Retinal pigment epithelial cell (primary cell): Measurements from ENCODE around the gene TMEM74B.

Source experiments
- DNase-seq: peaks from one replicate; pipeline ENCODE4 v3.0.0-alpha.2; 2010; ENCODE audit warnings: low read depth
- H3K4me3 ChIP-seq: 2 replicates; pipeline ENCODE4 v1.5.1; 2011; ENCODE audit warnings: mild to moderate bottlenecking, low read length, control low read depth, moderate library complexity
- TF ChIP-seq, protein P1 (sequence below): conservative IDR thresholded peaks from 2 replicates; pipeline ENCODE4 v1.5.1; 2011; ENCODE audit warnings: low read depth, low read length, control low read depth, inconsistent platforms

The TMEM74B gene

DNA sequence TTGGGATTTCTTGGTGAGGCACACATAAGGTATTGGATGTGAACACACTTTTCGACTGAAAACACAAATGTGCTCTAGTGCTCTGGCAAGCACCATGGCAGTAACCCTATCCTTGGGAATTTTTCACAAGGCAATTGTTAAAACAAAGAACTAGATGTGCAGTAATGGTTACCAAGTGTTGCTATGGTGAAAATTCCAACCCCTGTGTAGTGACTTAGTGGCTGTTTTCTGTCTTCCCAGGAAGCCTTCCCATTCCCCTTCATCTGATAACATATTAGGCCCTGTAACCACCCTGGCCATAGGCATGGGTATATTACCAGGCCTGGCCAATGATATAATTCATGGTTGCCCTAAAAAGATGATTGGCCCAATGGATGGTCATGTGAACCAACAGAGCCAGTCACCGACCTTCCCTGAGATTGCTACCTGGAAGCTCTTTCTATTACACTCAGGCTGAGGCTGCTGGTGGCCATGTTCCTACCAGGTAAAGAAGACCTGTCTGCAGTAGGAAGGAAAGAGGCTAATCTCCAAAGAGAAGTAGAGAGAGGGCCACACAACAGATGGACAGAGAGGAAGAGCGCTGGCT lies 22.6 kb upstream of the TMEM74B start:
- no peak overlapping the region for H3K4me3 ChIP-seq

DNA sequence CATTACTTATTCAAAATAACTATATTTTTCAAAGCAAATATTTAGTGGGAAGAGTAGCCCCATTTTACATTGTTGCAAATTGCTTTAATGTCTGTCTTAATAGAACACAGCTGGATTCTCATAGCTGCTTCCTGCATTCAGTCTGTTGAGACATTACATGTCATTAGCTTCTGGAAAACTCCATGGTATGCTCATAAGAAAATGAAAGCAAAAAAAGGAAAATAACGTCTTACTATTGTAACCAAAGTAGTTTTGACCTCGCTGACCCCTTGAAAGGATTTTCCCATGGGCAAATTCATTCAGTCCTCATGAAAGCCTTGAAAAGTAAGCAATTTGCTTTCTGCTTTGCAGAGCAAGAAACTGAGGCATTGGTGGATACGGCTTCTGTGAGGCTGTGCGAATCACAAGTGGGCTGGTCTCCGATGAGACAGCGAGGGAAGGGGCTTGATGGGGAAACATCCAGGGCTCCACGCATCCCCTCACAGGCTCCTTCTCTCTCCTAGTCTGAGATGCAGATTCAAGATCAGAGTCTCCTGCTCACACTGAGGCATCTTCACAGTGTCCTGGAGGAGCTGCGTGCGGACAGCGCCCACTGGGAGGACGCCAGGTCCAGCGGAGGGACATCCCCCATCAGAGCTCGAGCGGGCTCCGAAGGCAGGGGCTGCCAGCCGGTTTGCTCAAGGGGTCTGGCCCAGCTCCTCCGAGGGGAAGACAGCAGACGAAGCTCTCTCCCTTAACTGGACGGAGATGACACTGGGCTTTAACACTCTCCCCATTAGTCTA lies 21.8 kb upstream of the TMEM74B start:
- no peak overlapping the region for H3K4me3 ChIP-seq
- DNase-seq, result no peak
- TF ChIP-seq, protein P1, sequence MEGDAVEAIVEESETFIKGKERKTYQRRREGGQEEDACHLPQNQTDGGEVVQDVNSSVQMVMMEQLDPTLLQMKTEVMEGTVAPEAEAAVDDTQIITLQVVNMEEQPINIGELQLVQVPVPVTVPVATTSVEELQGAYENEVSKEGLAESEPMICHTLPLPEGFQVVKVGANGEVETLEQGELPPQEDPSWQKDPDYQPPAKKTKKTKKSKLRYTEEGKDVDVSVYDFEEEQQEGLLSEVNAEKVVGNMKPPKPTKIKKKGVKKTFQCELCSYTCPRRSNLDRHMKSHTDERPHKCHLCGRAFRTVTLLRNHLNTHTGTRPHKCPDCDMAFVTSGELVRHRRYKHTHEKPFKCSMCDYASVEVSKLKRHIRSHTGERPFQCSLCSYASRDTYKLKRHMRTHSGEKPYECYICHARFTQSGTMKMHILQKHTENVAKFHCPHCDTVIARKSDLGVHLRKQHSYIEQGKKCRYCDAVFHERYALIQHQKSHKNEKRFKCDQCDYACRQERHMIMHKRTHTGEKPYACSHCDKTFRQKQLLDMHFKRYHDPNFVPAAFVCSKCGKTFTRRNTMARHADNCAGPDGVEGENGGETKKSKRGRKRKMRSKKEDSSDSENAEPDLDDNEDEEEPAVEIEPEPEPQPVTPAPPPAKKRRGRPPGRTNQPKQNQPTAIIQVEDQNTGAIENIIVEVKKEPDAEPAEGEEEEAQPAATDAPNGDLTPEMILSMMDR, result no peak

More for the DNA sequence above, 22.6 kb upstream of the TMEM74B start:
- TF ChIP-seq, protein P1, result no peak
- DNase-seq, result no peak

DNA sequence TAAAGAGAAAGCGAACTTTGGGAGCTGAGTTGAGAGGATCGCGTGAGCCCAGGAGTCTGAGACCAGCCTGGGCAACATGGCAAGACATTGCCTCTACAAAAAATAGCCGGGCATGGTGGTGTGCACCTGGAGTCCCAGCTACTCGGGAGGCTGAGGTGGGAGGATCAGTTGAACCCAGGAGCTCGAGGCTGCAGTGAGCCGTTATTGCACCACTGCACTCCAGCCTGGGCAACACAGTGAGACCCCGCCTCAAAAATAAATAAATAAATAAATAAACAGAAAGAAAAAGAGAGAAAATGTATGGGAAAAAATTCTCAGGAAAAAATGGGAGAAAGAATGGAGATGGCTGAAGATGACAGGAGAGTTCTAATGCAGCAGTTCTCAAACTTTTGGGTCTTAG lies 21.0 kb upstream of the TMEM74B start:
- TF ChIP-seq, protein P1, result no peak
- no peak overlapping the region for H3K4me3 ChIP-seq
- no peak for DNase-seq

DNA sequence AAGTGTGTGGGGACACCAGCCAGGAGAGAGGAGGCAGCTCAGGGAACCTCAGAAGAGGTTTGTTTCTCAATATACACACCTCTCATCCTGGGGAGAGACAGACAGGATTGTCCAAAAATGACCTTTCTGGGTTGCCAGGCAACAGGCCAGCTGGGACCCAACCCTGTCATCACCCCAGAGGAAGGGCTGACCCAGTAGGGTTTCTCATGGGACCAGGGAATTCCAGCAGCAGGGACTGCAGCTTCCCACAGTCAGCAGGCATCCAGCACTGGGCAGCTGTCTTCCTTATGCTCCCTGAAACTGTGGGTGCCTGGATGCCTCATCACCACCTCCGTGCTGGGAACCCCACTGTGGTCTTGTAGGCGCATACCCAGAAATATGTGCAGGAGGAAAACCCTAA lies 19.8 kb upstream of the TMEM74B start:
- TF ChIP-seq, protein P1, result no peak
- no peak for DNase-seq
- H3K4me3 ChIP-seq, result no peak overlapping the region

DNA sequence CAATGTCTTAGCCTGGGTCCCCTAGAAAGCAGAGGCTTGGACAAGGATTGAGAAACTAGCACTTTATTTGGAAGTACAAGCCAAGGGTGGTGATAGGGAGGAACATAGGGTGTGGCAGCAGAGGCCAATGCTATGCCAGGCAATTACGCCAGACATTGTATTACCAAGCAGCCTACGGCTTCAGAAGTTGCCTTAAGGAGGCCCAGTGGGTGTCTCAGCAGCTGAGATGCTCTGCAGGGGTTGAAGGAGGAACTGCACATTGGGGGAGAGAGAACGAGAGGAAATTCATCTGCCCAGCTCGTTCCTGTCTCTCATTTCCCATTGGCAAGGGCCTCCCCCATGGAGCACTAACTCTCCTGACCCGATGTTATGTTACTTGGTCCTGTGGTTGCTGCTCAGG lies 19.3 kb upstream of the TMEM74B start:
- DNase-seq, result no peak
- H3K4me3 ChIP-seq, result no peak overlapping the region
- TF ChIP-seq, protein P1, result no peak

DNA sequence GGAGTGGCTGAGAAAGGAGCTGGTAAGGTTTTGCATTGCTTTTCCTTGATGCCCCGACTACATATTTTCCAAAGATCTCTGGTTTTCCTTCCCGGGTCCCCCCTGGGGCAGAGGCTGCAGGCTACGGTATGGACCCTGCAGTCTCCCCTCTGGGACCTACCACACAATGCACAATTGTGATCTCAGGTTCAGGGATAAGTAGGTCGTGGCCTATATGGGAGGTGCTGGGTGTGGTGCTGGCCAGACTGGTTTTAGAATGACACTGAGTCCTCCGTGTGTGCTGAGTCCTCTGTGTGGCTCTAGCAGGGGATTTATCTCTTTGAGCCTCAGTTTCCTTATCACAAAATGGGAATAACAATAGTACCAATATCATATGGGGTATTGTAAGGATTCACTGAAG lies 18.8 kb upstream of the TMEM74B start:
- DNase-seq, result no peak
- TF ChIP-seq, protein P1, result no peak
- no peak overlapping the region for H3K4me3 ChIP-seq

DNA sequence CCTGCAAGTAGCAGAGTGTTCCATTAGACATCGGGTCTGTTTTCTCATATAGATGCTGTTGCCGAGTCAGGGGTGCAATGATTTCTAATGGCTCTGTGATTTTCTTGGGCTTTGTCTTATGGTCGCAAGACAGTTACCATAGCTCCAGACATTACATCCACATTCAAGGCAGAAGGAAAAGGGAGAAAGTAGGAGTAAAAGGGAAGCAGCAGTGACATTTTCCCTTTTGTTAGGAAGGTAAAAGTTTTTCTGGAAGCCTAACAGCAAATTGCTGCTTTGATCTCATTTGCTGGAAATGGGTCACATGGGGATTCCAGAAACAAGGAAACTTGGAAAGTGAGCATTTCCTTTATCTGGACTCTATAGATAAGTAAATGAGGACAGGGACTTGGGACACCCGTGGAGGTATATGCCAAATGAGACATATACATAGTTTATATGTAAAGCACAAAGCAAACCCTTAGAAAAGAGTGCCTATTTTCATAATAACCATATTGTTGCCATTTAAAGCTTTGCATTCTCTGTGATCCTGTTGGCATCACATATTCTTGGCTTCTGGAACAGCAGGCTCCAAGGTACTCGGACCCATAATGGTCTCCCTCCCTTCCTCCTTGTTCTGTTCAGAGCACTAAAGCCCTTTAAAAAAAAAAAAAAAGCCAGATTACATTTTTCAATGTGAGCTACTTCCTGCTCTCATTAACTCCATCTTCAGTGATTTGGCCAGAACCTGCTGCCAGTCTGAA lies 18.2 kb upstream of the TMEM74B start, which contains the start of gene C20orf202:
Gene C20orf202 (plus strand): TSS at position 693 of the 743 bp plus-strand sequence. CDS start 132 bp downstream, outside the sequence.
- no peak for DNase-seq
- no peak within 1 kb of the TSS for H3K4me3 ChIP-seq
- TF ChIP-seq, protein P1, result no peak
